ENCODE measurements around the gene TMEM255B.
"Not testable (repeated sequence)": the region's sequence is repeated elsewhere in the genome, so short reads cannot be mapped to it uniquely, and the experiment has no call there.

Gene TMEM255B

DNA sequence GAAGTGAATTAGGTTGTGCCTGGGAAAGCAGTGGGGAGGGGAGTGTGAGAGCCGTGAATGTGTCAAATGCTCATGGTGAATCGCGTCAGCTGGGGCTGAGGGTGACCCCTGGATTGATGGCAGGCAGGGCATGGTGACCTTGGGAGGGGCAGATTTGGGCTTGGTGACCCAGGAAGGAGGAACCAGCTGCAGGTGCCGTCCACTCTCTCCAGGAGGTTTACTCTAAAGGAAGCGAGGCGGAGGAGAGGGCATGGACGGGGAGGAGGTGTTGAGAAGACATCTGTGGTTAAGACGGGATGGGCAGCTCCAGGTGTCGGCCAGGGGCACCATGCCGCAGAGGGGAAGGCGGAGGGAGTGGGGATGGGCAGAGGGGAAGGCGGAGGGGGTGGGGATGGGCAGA is 28.7 kb downstream of the TMEM255B start:
- no peak for DNase-seq (ENCODE audit: low read depth)

DNA sequence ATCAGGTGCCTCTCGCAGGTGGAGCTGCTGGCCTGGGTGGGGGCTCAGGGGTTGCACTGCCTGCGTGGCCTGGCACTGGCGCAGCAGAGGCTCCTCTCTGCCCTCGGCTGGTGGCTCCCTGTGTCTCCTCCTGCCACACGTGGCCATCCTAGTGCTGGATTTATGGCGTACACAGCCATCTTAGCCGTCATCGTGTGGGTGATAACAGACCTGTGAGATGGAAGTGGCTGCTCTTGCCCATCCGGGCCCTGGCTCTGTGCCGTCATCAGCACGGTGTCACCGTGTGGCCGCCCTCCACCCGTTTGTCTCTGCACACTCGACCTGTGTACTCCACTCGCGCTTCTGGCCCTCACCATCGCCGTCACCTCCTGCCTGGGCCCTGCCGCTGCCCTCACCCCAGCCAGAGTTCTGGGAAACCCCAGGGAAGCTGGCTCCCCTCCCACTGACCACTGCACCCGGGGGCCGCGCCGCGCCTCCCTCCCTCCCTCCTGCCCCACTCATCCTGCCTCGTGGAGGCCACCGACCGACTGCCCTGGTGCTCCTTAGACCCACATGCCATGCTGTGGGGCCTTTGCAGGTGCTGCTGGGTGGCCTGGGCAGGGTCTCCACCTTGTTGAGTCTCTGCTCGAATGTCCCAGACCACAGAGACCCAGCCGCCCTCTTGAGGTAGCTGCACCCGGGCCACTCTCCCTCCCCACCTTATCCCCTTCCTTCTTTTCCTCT is 29.5 kb downstream of the TMEM255B start:
- no peak for DNase-seq (ENCODE audit: low read depth)

DNA sequence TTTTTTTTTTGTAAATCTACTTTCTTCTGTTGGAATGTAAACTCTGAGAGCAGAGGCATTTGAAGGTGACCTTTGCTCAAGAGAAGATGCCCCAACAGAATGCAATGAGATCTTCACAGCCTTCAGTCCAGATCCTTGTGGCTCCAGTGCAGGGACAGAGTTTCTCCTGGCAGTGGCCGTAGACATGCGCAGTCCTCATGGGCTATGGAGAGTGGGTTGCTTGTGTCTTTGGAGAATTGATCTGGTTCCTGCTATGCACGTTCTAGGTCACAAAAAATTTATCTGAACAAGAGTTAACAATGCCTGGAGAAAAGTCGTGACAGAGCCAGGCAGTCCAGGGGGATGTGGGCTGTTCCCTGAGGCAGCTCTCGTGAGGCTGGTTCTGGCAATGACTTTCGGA is 30.1 kb downstream of the TMEM255B start:
- DNase-seq (ENCODE audit: low read depth), result no peak

DNA sequence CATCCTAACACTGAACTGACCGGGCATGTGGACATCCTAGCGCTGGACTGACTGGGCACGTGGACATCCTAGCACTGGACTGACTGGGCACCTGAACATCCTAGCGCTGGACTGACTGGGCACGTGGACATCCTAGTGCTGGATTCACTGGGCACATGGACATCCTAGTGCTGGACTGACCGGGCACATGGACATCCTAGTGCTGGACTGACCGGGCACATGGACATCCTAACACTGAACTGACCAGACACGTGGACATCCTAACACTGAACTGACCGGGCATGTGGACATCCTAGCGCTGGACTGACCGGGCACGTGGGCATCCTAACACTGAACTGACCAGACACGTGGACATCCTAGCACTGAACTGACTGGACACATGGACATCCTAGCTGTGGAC is 30.9 kb downstream of the TMEM255B start:
- DNase-seq (ENCODE audit: low read depth), result not testable (repeated sequence)

DNA sequence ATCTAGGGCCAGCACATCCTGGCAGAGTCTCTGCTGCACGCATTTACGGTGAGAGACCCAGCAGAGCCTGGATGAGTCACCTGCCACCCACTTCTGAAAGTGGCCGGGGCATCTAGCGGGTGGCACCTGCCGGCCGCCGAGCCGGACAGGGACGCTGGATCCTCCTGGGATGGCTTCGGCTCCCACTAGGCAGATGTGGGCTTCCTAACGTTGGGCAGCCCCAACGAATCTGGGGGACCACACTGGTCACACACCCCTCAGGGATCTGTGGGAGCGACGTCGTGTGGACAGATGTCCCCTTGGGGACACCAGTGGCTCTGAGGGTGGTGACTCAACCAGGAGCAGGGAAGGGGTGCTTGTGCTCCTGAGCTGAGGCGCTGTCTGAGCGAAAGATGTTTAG is 32.2 kb downstream of the TMEM255B start:
- DNase-seq (ENCODE audit: low read depth), result no peak

DNA sequence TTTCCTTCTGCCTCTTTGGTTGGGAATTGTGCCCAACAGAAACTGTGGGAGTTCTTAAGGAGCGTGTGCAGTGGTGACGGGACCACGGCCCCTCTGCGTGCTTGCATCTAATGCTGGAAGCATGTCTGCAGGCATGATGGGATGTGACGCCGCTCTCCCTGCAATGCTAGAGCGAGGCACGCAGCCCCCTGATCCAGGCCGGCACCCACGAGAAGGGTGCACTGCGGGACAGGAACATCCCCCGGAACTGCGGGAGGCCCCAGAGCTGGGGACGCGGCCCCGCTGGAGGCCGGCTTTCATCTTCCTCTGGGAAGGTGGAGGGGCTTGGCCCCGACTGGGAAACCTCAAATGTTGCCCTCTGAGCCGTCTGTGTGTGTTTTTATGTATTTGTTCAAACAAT is 32.7 kb downstream of the TMEM255B start:
- DNase-seq (ENCODE audit: low read depth), result no peak

DNA sequence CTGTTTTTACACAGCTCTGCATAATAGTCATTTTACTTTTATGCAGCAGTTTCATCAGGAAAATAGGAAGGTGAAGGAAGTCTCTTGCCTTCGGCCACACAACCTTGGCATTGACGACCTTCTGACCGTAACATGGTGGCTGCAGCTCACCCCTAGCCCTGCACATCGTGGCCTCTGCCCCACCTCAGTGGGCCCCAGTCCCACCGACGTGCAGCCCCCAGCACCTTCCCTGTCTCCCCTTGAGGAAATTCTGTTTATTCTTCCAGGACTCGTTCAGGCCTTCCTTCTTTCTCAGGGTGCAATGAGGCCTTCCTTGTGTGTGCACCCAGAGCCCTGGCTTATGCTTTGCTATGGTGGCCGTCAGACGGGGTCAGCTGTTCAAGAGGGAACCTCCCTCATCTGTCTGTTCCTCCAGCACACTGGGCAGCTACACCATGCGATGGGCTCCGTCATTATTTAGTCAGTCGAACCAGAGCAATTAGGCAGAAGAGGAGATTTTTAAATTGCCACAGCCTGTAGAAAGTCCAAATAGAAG is 33.3 kb downstream of the TMEM255B start:
- DNase-seq (ENCODE audit: low read depth), result no peak

DNA sequence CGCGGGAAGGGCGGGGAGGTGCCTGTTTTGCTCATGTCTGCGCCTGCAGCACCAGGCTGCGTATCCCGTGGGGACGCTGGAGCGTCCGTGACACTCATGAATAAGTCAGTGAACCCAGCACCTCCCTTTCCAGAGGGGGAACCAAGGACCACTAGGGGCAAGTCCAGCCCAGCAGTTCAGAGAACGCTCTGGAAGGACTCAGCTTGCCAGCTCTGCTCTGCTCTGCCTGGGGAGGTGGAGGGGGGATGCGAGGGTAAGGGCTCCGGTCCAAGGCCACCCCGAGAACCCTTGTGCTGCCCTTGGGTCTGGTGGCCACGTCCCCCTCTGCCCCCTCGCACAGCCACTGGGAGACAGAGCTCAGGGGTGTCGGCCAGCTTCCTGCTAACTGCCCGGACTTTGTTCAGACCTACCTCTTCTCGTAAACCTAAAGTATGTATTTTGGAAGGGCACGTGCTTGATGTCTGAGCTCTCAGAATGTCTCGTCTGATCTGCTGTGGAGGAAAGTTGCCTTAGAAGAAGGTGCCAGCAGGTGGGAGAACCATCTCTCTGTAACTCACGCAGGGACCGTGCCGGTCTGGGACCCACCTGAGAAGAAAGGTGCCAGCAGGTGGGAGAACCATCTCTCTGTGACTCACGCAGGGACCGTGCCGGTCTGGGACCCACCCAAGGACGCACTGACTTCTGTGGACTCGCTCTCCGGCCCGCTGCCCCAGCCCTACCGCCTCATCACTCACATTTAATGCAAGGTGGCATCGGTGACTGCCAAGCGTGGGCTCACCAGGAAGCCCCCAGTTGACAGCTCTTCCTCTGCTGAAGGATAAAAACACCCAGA is 34.1 kb downstream of the TMEM255B start:
- no peak for DNase-seq (ENCODE audit: low read depth)

DNA sequence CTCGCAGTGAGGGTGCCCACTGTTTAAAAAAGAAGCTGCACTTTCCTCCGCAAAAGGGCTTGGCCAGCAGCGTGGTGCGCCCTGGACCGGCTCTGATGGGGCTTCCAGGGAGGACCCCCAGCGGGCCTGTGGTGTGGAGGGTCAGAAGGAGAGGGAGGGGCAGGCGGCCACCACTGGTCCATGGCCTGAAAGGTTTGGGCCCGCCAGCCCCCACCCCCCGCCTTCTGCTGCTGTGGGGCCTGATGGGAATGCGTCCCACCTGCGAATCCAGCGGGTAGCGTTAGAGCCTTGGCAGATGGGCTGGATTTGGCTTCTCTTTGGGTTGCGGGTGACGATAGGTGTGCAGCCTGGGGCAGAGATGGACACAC is 34.7 kb downstream of the TMEM255B start:
- no peak for DNase-seq (ENCODE audit: low read depth)

DNA sequence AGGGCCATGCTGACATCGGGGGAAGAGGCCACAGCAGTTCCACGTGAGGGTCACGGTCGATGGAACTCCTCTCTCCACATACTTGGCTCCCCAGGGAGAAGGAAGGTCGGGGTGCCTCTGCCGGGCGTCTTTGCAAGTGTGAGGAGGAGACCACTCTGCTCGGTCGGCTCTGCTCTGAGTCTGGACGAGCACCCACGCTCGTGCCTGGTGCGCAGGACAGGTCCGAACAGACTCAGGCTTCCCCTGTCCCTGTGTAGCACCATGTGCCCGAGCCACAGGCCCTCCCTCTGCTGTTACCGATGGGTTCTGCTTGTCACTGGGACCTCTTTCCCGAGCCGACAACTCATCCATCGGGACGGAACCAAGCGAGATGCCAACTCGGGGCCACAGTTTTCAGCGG is 35.1 kb downstream of the TMEM255B start:
- DNase-seq (ENCODE audit: low read depth), result no peak

DNA sequence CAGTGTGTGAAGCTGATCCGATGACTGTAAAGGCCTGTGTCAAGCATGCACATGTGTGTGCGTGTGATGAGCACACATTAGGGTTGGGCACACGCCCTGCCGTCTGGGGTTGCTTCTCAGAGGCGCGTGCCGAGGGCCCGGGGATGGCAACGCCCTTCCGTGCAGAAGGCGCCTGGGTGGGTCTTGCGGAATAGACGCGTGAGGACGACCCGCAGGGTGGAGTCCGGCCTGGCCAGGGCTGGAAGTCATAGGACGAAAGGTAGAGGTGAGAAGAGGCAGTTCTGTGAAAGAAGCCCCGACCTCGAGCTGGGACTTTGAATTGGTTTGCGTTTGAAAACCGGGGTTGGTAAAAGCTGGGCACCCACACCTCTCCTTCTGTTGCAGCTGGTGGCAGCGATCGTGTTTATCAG is 35.7 kb downstream of the TMEM255B start:
- DNase-seq (ENCODE audit: low read depth), result no peak

DNA sequence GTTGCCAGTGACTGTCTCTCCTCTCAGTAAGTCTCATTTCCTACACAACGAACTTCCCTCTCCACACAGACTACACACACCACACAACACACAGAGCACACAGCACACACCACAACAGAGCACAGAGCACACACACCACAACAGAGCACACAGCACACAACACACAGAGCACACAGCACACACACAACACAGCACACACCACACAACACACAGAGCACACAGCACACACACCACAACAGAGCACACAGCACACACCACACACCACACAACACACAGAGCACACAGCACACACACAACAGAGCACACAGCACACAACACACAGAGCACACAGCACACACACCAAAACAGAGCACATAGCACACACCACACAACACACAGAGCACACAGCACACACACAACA is 36.3 kb downstream of the TMEM255B start:
- DNase-seq (ENCODE audit: low read depth), result not testable (repeated sequence)

DNA sequence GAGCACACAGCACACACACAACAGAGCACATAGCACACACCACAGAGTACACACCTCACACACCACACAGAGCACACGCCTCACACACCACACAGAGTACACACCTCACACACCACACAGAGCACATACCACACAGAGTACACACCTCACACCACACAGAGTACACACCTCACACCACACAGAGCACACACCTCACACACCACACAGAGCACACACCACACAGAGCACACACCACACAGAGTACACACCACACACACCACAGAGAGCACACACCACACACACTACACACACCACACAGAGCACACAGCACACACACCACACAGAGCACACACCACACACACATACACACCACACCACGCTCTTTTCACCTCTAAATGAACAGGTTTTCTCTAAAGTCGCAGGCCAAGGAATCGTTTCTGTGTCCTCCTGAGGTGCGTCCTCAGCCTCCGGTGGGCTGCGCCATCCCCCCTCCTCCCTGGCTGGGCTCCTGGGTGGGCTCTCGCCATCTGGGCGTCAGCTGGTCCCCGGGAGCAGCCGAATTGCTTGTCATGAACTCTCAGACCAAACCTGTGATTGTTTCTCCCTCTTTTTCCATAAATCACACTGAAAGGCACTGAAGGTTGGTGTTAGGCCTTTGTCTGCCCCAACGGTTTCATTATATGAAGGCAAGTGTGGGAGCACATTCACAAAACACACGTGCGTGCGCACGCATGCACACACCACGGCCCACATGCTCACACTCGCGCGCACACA is 37.4 kb downstream of the TMEM255B start:
- DNase-seq (ENCODE audit: low read depth), result no peak

DNA sequence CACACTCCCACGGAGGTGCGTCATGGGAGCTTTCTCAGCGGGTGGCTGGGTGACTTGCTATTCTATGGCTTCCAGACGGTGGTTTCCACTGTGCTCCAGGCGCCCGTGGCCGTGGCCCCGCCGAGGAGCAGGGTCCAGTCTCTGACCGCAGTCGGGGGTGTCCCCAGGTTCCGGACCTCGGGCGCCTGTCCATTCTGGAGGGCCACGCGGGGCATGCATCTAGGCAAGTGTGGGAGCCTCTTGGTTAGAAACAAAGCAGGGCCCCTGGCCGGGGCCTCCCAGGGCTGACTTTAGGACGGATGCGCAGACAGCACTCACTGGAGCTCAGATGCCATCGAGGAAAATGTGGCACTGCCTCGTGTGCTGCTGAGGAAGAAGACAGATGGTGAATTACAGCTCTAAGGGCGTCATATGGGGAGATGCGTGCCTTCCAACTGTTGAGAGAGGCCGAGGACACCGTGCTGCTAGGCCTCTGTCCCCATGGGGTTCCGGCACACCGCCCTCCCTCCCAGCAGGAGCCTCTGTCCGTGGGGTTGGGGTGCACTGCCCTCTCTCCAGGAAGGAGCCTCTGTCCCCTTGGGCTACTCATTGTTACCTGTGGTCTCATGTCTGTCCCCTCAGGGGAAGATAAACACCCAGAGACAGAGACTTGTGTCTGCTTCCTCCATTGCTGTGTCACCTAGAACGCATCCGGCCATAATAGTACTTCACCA is 38.1 kb downstream of the TMEM255B start:
- no peak for DNase-seq (ENCODE audit: low read depth)

DNA sequence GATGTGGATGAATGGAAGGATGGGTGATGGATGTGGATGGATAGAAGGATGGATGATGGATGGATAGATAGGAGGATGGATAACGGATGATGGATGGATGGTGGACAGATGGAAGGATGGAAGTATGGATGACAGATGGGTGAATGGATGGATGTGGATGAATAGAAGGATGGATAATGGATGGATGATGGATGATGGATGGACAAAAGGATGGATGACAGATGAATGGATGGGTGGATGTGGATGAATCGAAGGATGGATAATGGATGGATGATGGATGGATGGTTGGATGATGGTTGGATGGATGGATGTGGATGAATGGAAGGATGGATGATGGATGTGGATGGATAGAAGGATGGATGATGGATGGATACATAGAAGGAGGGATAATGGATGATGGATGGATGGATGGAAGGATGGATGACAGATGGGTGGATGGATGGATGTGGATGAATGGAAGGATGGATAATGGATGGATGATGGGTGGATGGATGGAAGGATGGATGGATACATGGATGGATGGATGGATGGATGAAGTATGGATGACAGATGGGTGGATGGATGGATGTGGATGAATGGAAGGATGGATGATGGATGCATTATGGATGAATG is 39.3 kb downstream of the TMEM255B start:
- DNase-seq (ENCODE audit: low read depth), result no peak

DNA sequence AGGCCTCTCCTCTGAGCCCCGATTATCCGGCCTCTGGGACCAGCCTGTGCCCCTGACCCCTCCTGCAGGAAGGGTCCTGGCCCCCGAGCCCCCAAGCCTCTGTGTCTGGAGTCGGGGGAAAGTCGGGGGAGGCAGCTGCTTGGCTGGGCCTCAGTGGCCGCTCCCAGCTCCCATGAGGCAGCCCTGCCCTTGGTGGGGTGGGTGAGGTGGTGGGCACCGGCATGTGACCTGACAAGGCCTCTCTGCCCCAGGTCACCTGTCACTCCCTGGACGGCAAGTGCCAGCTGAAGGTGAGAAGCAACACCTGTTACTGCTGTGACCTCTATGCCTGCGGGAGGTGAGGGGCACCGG is 41.5 kb downstream of the TMEM255B start:
- no peak for DNase-seq (ENCODE audit: low read depth)

DNA sequence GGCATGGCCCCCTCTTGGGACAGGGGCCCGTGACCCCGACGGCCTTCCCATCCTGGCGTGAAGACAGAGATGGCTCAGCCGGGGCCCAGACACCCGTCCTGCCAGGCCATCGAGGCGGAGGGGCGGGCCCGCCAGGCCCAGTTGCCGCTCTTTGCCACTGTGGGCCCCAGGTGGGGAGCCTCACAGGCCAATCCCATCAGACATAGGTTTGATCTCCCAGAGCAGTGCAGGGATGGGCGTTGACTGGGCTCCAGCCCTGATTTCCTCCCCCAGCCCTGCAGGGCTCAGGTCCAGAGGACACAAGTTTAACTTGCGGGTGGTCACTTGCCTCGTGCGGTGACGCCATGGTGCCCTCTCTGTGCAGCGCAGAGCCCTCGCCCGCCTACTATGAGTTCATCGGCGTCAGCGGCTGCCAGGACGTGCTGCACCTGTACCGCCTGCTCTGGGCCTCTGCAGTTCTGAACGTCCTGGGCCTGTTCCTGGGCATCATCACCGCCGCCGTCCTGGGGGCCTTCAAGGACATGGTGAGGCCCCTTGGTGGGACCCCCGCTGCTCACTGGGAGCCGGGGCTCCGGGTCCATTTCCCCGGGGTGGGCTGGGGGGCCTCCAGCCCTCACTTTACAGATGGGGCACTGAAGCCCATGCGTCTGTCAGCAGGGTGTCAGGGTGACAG is 42.4 kb downstream of the TMEM255B start:
- DNase-seq (ENCODE audit: low read depth), result no peak

DNA sequence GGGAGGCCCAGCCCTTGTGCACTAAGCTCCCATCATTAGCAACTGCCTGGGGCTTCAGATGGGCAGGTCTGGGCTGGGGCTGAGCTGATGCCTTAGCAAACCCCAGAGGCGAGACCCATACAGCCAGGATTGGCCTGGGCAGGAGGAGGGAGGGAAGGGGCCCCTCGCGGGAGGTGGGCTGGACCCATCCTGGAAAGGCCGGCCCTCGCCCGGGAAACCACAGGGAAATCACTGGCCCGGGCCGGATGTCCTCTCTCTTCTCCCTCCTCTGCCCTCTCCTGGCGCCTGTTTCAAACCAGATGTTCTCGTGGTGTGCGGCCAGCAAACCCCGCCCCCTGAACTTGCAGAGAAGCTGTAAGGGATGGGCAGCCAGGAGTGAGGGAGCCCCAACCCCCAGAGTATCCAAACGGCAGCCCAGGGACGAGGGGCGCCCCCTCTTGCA is 43.1 kb downstream of the TMEM255B start:
- no peak for DNase-seq (ENCODE audit: low read depth)

DNA sequence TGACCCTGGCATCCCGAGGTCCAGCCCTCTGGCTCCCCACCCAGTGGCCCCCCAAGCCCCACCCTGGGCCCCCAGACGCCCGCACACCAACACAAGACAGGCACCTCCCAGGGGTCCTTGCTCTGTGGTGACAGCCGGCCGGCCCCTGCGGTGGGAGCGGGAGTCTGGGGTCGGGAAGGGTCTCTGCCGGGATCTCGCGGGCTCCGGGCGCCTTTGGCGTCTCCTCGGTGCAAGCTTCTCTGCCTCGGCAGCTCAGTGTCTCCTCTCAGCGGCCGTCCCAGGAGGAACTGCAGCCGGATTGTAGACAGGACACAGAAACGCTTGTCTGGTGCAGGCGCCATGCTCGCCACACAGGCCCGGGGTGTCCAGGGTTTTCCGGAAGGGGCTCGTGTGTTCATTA is 43.7 kb downstream of the TMEM255B start:
- no peak for DNase-seq (ENCODE audit: low read depth)

DNA sequence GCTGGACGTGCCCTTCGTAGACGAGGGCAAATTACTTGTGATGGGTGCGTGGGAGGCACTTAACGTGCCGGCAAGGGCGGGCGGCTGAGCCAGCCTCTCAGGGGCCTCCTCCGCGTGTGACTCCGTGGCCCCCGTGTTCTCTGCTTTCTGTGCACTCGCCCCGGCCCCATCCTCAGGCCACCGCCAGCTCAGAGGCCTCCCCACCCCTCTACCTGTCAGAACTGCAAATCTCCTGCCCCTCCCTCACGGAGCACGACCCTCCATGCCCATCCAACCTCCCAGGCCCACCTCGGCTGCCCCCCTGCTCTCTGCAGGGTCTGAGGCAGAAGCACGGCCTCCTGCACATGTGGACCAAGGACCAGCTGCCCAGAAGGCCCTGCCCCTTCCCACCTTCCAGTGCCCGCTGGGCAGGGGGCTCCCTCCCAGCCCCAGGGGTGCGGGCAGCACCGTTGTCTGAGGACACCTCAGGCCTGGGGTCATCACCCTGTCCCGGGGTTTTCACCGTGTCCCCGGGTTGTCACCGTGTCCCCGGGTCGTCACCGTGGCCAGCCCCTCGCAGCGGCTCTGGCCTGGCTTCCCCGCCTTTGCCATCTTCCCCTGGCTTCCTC is 44.5 kb downstream of the TMEM255B start:
- DNase-seq (ENCODE audit: low read depth), result no peak
